ENCODE results near the gene SCMH1. TPM values are rescaled to one million over a fixed set of nuclear protein-coding genes. Genes with fewer than 3 reads are reported as not detected.
"Not testable (repeated sequence)": the region's sequence is repeated elsewhere in the genome, so short reads cannot be mapped to it uniquely, and the experiment has no call there.

Gene SCMH1
- total RNA-seq, 2 experiments from 2014 or later: 26.3 to 27.8 TPM

DNA sequence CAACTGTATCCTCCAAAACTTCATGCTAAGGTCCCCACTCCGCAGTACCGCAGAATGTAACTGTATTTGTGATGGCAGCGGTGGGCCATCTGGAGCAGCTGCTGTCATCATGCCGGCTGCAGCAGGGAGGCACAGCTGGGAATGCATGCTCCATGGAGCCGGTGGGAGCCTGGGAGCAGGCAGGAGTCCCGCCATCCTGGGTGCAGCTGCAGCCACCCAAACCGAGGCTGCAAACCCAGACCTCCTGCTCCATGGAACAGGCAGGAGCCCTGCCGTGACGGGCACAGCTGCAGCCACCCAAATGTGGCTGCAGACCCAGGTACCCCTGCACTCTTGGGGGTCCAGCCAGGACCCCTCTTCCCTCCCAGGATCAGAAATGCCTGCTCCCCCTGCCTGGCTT, 80.3 kb downstream of the SCMH1 start:
- H3K9me3 Mint-ChIP-seq: no peaks in the 10 kb centered on the region
- H3K4me1 Mint-ChIP-seq: peaks cover 1% of the 10 kb centered on the region
- H3K4me3 Mint-ChIP-seq: no peak overlapping the region

DNA sequence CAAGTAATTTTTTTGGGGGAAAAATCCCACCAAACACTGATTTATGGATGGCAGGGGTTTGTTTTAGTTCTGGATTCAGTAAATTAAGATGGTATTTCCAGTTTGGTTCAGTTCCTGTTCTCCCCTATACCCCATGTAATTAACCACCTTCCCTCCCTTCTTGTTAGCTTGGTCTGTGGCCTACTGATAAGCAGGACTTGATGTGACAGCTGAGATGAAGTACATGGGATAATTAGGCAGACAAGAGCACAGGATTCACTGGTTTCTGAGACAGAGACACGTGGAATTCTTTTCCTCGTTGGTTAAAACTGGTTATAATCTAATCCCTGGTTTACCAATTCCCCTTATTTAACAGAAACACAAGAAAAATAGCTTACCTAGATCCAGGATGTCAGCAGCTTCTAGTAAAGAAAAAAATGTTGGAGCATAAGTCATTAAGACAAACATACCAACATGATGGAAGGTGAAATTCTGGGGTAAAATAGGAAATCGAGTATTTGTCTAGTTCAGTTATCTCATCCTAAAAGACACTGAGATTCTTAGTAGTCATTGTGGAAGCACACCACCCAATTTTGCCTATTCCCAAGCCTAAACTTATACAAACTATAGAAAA, 81.5 kb downstream of the SCMH1 start:
- Mint-ChIP-seq H3K27me3 (no peaks in the 10 kb centered on the region), H3K4me1 (no peaks in the 10 kb centered on the region), H3K27ac (no peak overlapping the region), H3K36me3 (peaks cover 6% of the 10 kb centered on the region), H3K9me3 (no peaks in the 10 kb centered on the region), H3K4me3 (no peak overlapping the region)
- DNase-seq: no peak

More for the DNA sequence above, 80.3 kb downstream of the SCMH1 start:
- H3K27ac Mint-ChIP-seq: no peak overlapping the region
- peaks cover 6% of the 10 kb centered on the region for H3K36me3 Mint-ChIP-seq
- no peaks in the 10 kb centered on the region for H3K27me3 Mint-ChIP-seq
- DNase-seq: no peak

- no peak overlapping the region for H3K4me3 Mint-ChIP-seq
- H3K9me3 Mint-ChIP-seq: no peaks in the 10 kb centered on the region
- DNase-seq: no peak
- peaks cover 8% of the 10 kb centered on the region for H3K36me3 Mint-ChIP-seq
- H3K27me3 Mint-ChIP-seq: no peaks in the 10 kb centered on the region
- H3K27ac Mint-ChIP-seq: no peak overlapping the region
- no peaks in the 10 kb centered on the region for H3K4me1 Mint-ChIP-seq
Observed at GRCh38 chr1:41158966-41159365, 83.1 kb downstream of the SCMH1 start.

DNA sequence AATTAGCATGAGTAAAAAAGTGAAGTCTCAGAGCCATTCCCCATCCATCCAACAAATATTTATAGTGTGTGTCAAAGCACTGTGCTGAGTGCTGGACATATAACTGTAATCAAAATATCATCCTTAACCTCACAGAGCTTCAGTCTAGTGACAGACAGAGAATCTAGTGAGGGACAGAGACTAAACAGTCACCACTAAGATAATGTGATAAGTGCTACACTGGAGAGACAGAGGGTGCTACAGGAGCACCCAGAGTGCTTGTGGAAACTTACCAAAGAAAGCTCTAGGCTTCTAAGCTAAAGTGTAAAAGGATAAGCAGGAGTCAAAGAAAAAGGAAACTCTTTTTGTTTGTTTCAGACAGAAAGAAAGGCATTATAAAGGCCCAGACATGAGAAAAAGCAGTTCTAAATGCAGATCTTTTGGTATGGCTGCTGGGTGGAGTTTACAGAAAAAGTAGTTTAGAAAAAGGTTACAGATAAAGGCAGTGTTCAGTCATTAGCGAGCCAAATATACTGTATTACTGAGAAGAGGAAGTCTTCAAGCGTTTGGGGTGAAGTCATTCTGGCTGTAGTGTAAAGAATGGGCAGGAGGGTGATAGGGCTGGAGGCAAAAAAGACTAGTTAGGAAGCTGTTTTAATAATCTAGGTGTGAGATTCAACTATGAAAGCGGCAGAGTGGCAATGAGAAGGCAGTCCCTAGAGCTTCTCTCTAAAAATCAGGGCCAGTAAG, 83.8 kb downstream of the SCMH1 start:
- no peak for DNase-seq
- H3K4me1 Mint-ChIP-seq: no peaks in the 10 kb centered on the region
- H3K4me3 Mint-ChIP-seq: no peak overlapping the region
- H3K9me3 Mint-ChIP-seq: no peaks in the 10 kb centered on the region
- peaks cover 8% of the 10 kb centered on the region for H3K36me3 Mint-ChIP-seq
- no peak overlapping the region for H3K27ac Mint-ChIP-seq
- H3K27me3 Mint-ChIP-seq: no peaks in the 10 kb centered on the region

- no peaks in the 10 kb centered on the region for H3K4me1 Mint-ChIP-seq
- H3K36me3 Mint-ChIP-seq: peaks cover 8% of the 10 kb centered on the region
- DNase-seq: no peak
- H3K27me3 Mint-ChIP-seq: no peaks in the 10 kb centered on the region
- H3K9me3 Mint-ChIP-seq: no peaks in the 10 kb centered on the region
- no peak overlapping the region for H3K27ac Mint-ChIP-seq
- no peak overlapping the region for H3K4me3 Mint-ChIP-seq
Observed at GRCh38 chr1:41155105-41155504, 87.0 kb downstream of the SCMH1 start.

GRCh38 chr1:41153750-41154274, 88.3 kb downstream of the SCMH1 start:
- no peaks in the 10 kb centered on the region for H3K4me1 Mint-ChIP-seq
- DNase-seq: no peak
- no peaks in the 10 kb centered on the region for H3K27me3 Mint-ChIP-seq
- no peak overlapping the region for H3K4me3 Mint-ChIP-seq
- no peak overlapping the region for H3K27ac Mint-ChIP-seq
- H3K36me3 Mint-ChIP-seq: peaks cover 17% of the 10 kb centered on the region
- no peaks in the 10 kb centered on the region for H3K9me3 Mint-ChIP-seq

DNA sequence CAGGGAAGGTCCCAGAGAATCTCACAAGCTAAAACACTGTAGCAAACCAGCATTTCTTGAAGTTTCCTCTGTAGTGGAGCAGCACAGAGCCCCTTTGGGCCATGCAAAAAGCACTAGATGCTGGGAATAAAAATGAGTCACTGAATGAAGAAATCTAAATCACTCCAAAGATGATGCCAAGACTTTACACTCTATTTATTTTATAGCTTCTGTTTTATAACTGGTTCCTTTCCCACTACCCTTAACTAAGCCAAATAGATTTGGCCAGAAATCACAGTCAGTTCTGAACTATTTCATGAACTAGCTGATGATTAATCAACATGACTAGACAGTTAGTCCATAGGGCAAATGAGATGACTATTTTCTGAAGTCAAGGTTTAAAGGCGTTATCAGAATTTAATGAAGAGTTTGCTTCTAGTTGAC, 89.5 kb downstream of the SCMH1 start:
- Mint-ChIP-seq H3K4me3 (no peak overlapping the region), H3K27ac (no peak overlapping the region), H3K27me3 (no peaks in the 10 kb centered on the region), H3K36me3 (peaks cover 14% of the 10 kb centered on the region), H3K4me1 (no peaks in the 10 kb centered on the region), H3K9me3 (no peaks in the 10 kb centered on the region)
- DNase-seq: no peak

- Mint-ChIP-seq H3K27ac (no peak overlapping the region), H3K27me3 (no peaks in the 10 kb centered on the region), H3K36me3 (peaks cover 14% of the 10 kb centered on the region), H3K4me1 (no peaks in the 10 kb centered on the region), H3K9me3 (no peaks in the 10 kb centered on the region), H3K4me3 (no peak overlapping the region)
- no peak for DNase-seq
Observed at GRCh38 chr1:41151846-41152245, 90.3 kb downstream of the SCMH1 start.

- no peak for DNase-seq
- H3K4me1 Mint-ChIP-seq: no peaks in the 10 kb centered on the region
- H3K27me3 Mint-ChIP-seq: no peaks in the 10 kb centered on the region
- no peaks in the 10 kb centered on the region for H3K9me3 Mint-ChIP-seq
- no peak overlapping the region for H3K4me3 Mint-ChIP-seq
- H3K36me3 Mint-ChIP-seq: peaks cover 12% of the 10 kb centered on the region
- H3K27ac Mint-ChIP-seq: no peak overlapping the region
Observed at GRCh38 chr1:41149570-41149969, 92.5 kb downstream of the SCMH1 start.

DNA sequence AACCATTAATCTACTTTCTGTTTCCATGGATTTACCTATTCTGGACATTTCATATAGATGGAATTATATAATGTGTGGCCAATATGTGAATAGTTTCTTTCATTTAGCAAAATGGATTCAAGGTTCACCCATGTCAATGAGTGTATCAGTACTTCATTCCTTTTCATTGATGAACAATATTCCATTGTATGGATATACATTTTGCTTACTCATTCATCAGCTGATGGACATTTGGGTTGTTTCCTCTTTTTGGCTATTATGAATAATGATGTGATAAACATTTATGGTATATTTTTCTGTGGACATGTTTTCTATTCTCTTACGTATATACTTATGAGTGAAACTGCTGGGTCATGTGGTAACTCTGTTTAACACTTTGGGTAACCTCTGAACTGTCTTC, 97.8 kb downstream of the SCMH1 start:
- H3K36me3 Mint-ChIP-seq: peaks cover 41% of the 10 kb centered on the region
- H3K27me3 Mint-ChIP-seq: no peaks in the 10 kb centered on the region
- no peak for DNase-seq
- H3K27ac Mint-ChIP-seq: no peak overlapping the region
- no peaks in the 10 kb centered on the region for H3K4me1 Mint-ChIP-seq
- peaks cover 4% of the 10 kb centered on the region for H3K9me3 Mint-ChIP-seq
- H3K4me3 Mint-ChIP-seq: no peak overlapping the region

DNA sequence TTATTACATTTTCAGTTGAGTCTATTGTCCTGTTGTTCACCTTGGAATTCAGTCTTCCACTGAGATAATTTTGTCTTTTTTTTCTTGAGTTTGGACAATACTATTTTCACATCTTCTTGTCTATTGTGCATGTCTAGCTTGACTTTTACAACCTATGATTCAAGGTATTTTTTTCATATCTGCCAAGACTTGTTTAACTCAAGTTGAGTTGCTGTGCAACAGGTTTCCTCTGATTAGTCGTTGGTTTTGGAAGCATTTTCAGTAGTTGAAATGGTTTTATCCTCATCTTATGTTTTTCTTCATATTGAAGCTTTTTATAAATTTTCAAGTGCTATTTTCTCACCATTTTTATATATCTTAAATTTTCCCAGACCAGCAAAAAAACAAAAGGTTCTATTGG, 103.6 kb downstream of the SCMH1 start:
- DNase-seq: no peak
- H3K27me3 Mint-ChIP-seq: no peaks in the 10 kb centered on the region
- H3K4me1 Mint-ChIP-seq: no peaks in the 10 kb centered on the region
- no peak overlapping the region for H3K4me3 Mint-ChIP-seq
- peaks cover 10% of the 10 kb centered on the region for H3K9me3 Mint-ChIP-seq
- H3K36me3 Mint-ChIP-seq: peaks cover 78% of the 10 kb centered on the region
- no peak overlapping the region for H3K27ac Mint-ChIP-seq

GRCh38 chr1:41135196-41135947, 106.7 kb downstream of the SCMH1 start:
- Mint-ChIP-seq H3K27me3 (no peaks in the 10 kb centered on the region), H3K27ac (no peak overlapping the region), H3K4me1 (no peaks in the 10 kb centered on the region), H3K36me3 (peaks cover 73% of the 10 kb centered on the region), H3K4me3 (no peak overlapping the region), H3K9me3 (peaks cover 15% of the 10 kb centered on the region)
- no peak for DNase-seq

GRCh38 chr1:41134325-41134724, 107.8 kb downstream of the SCMH1 start:
- peaks cover 15% of the 10 kb centered on the region for H3K9me3 Mint-ChIP-seq
- peaks cover 69% of the 10 kb centered on the region for H3K36me3 Mint-ChIP-seq
- not testable (repeated sequence) for H3K27ac Mint-ChIP-seq, H3K4me3 Mint-ChIP-seq, DNase-seq, H3K4me1 Mint-ChIP-seq, H3K27me3 Mint-ChIP-seq

- no peak overlapping the region for H3K27ac Mint-ChIP-seq
- no peaks in the 10 kb centered on the region for H3K4me1 Mint-ChIP-seq
- no peak overlapping the region for H3K4me3 Mint-ChIP-seq
- H3K9me3 Mint-ChIP-seq: no peaks in the 10 kb centered on the region
- H3K36me3 Mint-ChIP-seq: peaks cover 3% of the 10 kb centered on the region
- no peak for DNase-seq
- H3K27me3 Mint-ChIP-seq: no peaks in the 10 kb centered on the region
Observed at GRCh38 chr1:41122851-41123518, 119.1 kb downstream of the SCMH1 start.

DNA sequence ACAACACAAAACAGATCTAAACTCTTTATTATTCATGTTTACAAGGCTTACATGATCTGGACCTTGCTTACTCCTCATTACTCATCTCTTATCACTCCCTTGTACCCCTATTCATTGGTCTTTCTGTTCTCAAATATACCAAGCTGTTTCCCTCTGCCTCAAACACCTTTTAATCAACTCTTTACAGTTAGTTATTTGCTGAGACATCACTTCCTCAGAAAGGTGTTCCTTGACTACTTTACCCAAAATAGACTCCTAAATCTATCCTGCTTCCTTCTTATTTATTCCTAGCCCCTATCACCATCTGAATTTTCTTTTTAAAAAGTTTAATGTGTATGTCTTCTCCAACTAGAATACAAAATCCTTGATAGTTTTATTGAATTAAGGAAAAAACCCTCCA, 120.0 kb downstream of the SCMH1 start:
- no peaks in the 10 kb centered on the region for H3K27me3 Mint-ChIP-seq
- H3K27ac Mint-ChIP-seq: no peak overlapping the region
- no peak overlapping the region for H3K4me3 Mint-ChIP-seq
- no peak for DNase-seq
- H3K4me1 Mint-ChIP-seq: no peaks in the 10 kb centered on the region
- H3K9me3 Mint-ChIP-seq: no peaks in the 10 kb centered on the region
- peaks cover 8% of the 10 kb centered on the region for H3K36me3 Mint-ChIP-seq

Data from activated naive CD8-positive, alpha-beta T cell treated with anti-CD3 and anti-CD28 coated beads for 36 hours (primary cell).